Nephron (organoid): Measurements from ENCODE around the gene DHRSX.

Source experiments
- H3K27ac Mint-ChIP-seq, 3 experiments: 2 replicates each; pipeline ENCODE4 v1.8.0; 2020; ENCODE audit warnings: mixed read lengths in 3 of 3, mild to moderate bottlenecking in 2 of 3, moderate library complexity in 1 of 3
- H3K27me3 Mint-ChIP-seq: 2 replicates; pipeline ENCODE4 v1.8.0; 2021; ENCODE audit warnings: low read depth, mild to moderate bottlenecking, moderate library complexity, mixed read lengths
- H3K36me3 Mint-ChIP-seq: 2 replicates; pipeline ENCODE4 v1.8.0; 2020; ENCODE audit warnings: low read depth, mixed read lengths
- H3K4me1 Mint-ChIP-seq: 2 replicates; pipeline ENCODE4 v1.8.0; 2020; ENCODE audit warnings: mixed read lengths
- H3K4me3 Mint-ChIP-seq, 3 experiments: 2 replicates each; pipeline ENCODE4 v1.8.0; 2020; ENCODE audit warnings: mild to moderate bottlenecking in 3 of 3, mixed read lengths in 3 of 3, moderate library complexity in 2 of 3
- H3K9me3 Mint-ChIP-seq: 2 replicates; pipeline ENCODE4 v1.8.0; 2020; ENCODE audit warnings: mixed read lengths
- CTCF ChIP-seq, 3 experiments: fragments of 200-600 bp; sonication (generic); IDR thresholded peaks; one replicate each; pipeline ENCODE4 v1.5.0; 2021; ENCODE audit warnings: antibody characterized with exemption in 3 of 3; ENCODE audit not compliant: unreplicated experiment in 3 of 3

Gene DHRSX

GRCh38 chrX:2516623-2517022 lies 15.8 kb upstream of the DHRSX start:
- no peak overlapping the region for H3K4me3 Mint-ChIP-seq
- H3K27ac Mint-ChIP-seq = peak overlapping the region in 1 of 3 experiments; percentile 21
- peaks cover 9% of the 10 kb centered on the region for H3K4me1 Mint-ChIP-seq
- peaks cover 9% of the 10 kb centered on the region for H3K27me3 Mint-ChIP-seq
- H3K36me3 Mint-ChIP-seq = no peaks in the 10 kb centered on the region
- peaks cover 3% of the 10 kb centered on the region for H3K9me3 Mint-ChIP-seq
- no peak for TF ChIP-seq CTCF (IDR thresholded peaks at IDR 0.05; ENCODE audit: unreplicated experiment in 3 of 3)

DNA sequence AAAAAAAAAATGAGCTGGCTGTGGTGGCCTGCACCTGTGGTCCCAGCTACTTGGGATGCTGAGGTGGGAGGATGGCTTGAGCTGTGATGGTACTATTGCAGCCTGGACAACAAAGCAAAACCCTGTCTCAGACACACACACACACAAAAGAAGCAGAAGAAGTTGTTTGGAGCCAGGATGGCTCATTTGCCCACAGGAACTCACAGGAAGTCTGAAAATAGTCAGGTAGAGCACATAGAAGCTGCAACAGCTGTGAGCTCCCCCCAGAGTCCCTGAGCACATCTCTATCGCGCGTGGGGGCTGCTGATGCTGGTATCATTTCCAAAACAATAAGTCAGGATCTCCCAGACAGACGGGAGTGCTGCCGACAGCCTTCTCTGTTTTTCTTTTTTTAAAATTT lies 13.4 kb upstream of the DHRSX start:
- no peaks in the 10 kb centered on the region for H3K9me3 Mint-ChIP-seq
- H3K27me3 Mint-ChIP-seq = peaks cover 9% of the 10 kb centered on the region
- no peaks in the 10 kb centered on the region for H3K36me3 Mint-ChIP-seq
- H3K27ac Mint-ChIP-seq = peak overlapping the region in 1 of 3 experiments; percentile 45
- peaks cover 9% of the 10 kb centered on the region for H3K4me1 Mint-ChIP-seq
- no peak overlapping the region for H3K4me3 Mint-ChIP-seq
- no peak for TF ChIP-seq CTCF (IDR thresholded peaks at IDR 0.05; ENCODE audit: unreplicated experiment in 3 of 3)

GRCh38 chrX:2513121-2513664 lies 12.4 kb upstream of the DHRSX start:
- Mint-ChIP-seq H3K4me3 (no peak overlapping the region), H3K9me3 (no peaks in the 10 kb centered on the region), H3K27ac (peak overlapping the region; percentile 45 to 94 (median 83)), H3K36me3 (no peaks in the 10 kb centered on the region), H3K27me3 (peaks cover 5% of the 10 kb centered on the region), H3K4me1 (peaks cover 9% of the 10 kb centered on the region)
- TF ChIP-seq CTCF (IDR thresholded peaks at IDR 0.05; ENCODE audit: unreplicated experiment in 3 of 3) = no peak

GRCh38 chrX:2512501-2512900 lies 11.7 kb upstream of the DHRSX start:
- no peak for TF ChIP-seq CTCF (IDR thresholded peaks at IDR 0.05; ENCODE audit: unreplicated experiment in 3 of 3)
- Mint-ChIP-seq H3K27ac (peak overlapping the region; percentile 45 to 94 (median 83)), H3K27me3 (no peaks in the 10 kb centered on the region), H3K4me3 (no peak overlapping the region), H3K4me1 (peaks cover 9% of the 10 kb centered on the region), H3K9me3 (no peaks in the 10 kb centered on the region), H3K36me3 (no peaks in the 10 kb centered on the region)

DNA sequence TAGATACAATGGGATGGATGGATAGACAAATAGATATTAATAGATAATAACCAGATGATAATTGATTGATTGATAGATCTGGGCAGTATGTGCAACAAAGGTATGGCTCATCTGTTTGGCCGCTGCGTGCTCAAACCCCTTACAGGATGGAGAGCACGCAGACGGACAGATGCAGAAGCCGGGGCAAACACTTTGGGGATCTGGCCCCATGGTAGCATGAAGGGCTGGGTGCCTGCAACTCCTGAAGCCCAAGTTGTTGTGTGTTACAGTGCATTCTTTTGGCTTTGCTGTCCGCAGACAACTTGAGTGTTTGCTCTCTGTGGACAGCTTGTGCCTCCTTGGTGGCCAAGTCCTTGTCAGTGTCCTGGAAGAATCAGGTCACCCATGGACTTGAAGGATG lies 10.6 kb upstream of the DHRSX start:
- Mint-ChIP-seq H3K4me1 (peaks cover 3% of the 10 kb centered on the region), H3K36me3 (no peaks in the 10 kb centered on the region), H3K9me3 (no peaks in the 10 kb centered on the region), H3K4me3 (no peak overlapping the region), H3K27me3 (no peaks in the 10 kb centered on the region), H3K27ac (peak overlapping the region in 1 of 3 experiments; percentile 42)
- no peak for TF ChIP-seq CTCF (IDR thresholded peaks at IDR 0.05; ENCODE audit: unreplicated experiment in 3 of 3)

GRCh38 chrX:2508648-2509335 lies 8.0 kb upstream of the DHRSX start:
- H3K4me3 Mint-ChIP-seq = no peak overlapping the region
- H3K27ac Mint-ChIP-seq = no peak overlapping the region
- H3K9me3 Mint-ChIP-seq = no peaks in the 10 kb centered on the region
- no peak for TF ChIP-seq CTCF (IDR thresholded peaks at IDR 0.05; ENCODE audit: unreplicated experiment in 3 of 3)
- no peaks in the 10 kb centered on the region for H3K4me1 Mint-ChIP-seq
- H3K36me3 Mint-ChIP-seq = no peaks in the 10 kb centered on the region
- peaks cover under 1% of the 10 kb centered on the region for H3K27me3 Mint-ChIP-seq
